NCI-H526 treated with DMSO at 0.1 percent for 48 hours (cell line): ENCODE measurements around the gene PGBD5.

Experiments used
- DNase-seq: peaks from one replicate; lab custom pipeline; 2025; lab: John Stamatoyannopoulos, UW

The PGBD5 gene

GRCh38 chr1:230376296-230376695, 49.8 kb downstream of the PGBD5 start:
- DNase-seq, result no peak

- DNase-seq, result no peak
Measured at GRCh38 chr1:230375780-230376179, 50.4 kb downstream of the PGBD5 start.

GRCh38 chr1:230375147-230375546, 51.0 kb downstream of the PGBD5 start:
- DNase-seq, result no peak

- DNase-seq, result no peak
Measured at GRCh38 chr1:230371923-230372703, 54.0 kb downstream of the PGBD5 start.

GRCh38 chr1:230370109-230370508, 56.0 kb downstream of the PGBD5 start:
- no peak for DNase-seq

- DNase-seq, result no peak
Measured at GRCh38 chr1:230368871-230369270, 57.3 kb downstream of the PGBD5 start.

- no peak for DNase-seq
Measured at GRCh38 chr1:230368363-230368762, 57.8 kb downstream of the PGBD5 start.

GRCh38 chr1:230366504-230366915, 59.6 kb downstream of the PGBD5 start:
- no peak for DNase-seq

- DNase-seq, result no peak
Measured at GRCh38 chr1:230365723-230366307, 60.3 kb downstream of the PGBD5 start.

- DNase-seq, result no peak
Measured at GRCh38 chr1:230362949-230363348, 63.2 kb downstream of the PGBD5 start.

- no peak for DNase-seq
Measured at GRCh38 chr1:230361941-230362340, 64.2 kb downstream of the PGBD5 start.

GRCh38 chr1:230359992-230360668, 66.0 kb downstream of the PGBD5 start:
- no peak for DNase-seq

- DNase-seq, result no peak
Measured at GRCh38 chr1:230356869-230357794, 69.0 kb downstream of the PGBD5 start.

GRCh38 chr1:230356190-230356589, 69.9 kb downstream of the PGBD5 start:
- no peak for DNase-seq

GRCh38 chr1:230355594-230355993, 70.5 kb downstream of the PGBD5 start:
- DNase-seq, result no peak

GRCh38 chr1:230355128-230355527, 71.0 kb downstream of the PGBD5 start:
- no peak for DNase-seq

- DNase-seq, result no peak
Measured at GRCh38 chr1:230354005-230354404, 72.1 kb downstream of the PGBD5 start.

- DNase-seq, result no peak
Measured at GRCh38 chr1:230352537-230352936, 73.6 kb downstream of the PGBD5 start.

GRCh38 chr1:230351983-230352382, 74.1 kb downstream of the PGBD5 start:
- no peak for DNase-seq

- DNase-seq, result no peak
Measured at GRCh38 chr1:230351514-230351913, 74.6 kb downstream of the PGBD5 start.

- no peak for DNase-seq
Measured at GRCh38 chr1:230350208-230350921, 75.8 kb downstream of the PGBD5 start.
